Measurements from ENCODE around the gene OTOG. TPM values are rescaled to one million over a fixed set of nuclear protein-coding genes. Genes with fewer than 3 reads are reported as not detected.
A peak's percentile ranks its signal among the peaks of the same experiment; 100 is the strongest.

Gene OTOG
- total RNA-seq, 1 donor from 2014 or later = under 0.01 TPM

GRCh38 chr11:17588166-17588565 is 41.1 kb downstream of the OTOG start:
- no peak for DNase-seq

- DNase-seq = no peak
Observed at GRCh38 chr11:17588721-17589120, 41.7 kb downstream of the OTOG start.

GRCh38 chr11:17590463-17590862 is 43.4 kb downstream of the OTOG start:
- no peak for DNase-seq

- DNase-seq = no peak
Observed at GRCh38 chr11:17591293-17591692, 44.2 kb downstream of the OTOG start.

- DNase-seq = no peak
Observed at GRCh38 chr11:17593466-17594245, 46.6 kb downstream of the OTOG start.

GRCh38 chr11:17594686-17595192 is 47.7 kb downstream of the OTOG start:
- DNase-seq = no peak

- DNase-seq = no peak
Observed at GRCh38 chr11:17595526-17596309, 48.7 kb downstream of the OTOG start.

GRCh38 chr11:17596310-17596669 is 49.2 kb downstream of the OTOG start:
- DNase-seq = no peak

GRCh38 chr11:17596711-17597110 is 49.7 kb downstream of the OTOG start:
- DNase-seq = no peak

- DNase-seq = no peak
Observed at GRCh38 chr11:17597770-17598169, 50.7 kb downstream of the OTOG start.

GRCh38 chr11:17598700-17599459 is 51.8 kb downstream of the OTOG start:
- peak; percentile 90 for DNase-seq

- no peak for DNase-seq
Observed at GRCh38 chr11:17599460-17599925, 52.4 kb downstream of the OTOG start.

GRCh38 chr11:17600316-17601255 is 53.5 kb downstream of the OTOG start:
- no peak for DNase-seq

GRCh38 chr11:17601256-17601671 is 54.2 kb downstream of the OTOG start:
- peak; percentile 57 for DNase-seq

- no peak for DNase-seq
Observed at GRCh38 chr11:17601676-17602075, 54.6 kb downstream of the OTOG start.

- no peak for DNase-seq
Observed at GRCh38 chr11:17602105-17603001, 55.3 kb downstream of the OTOG start.

GRCh38 chr11:17603056-17603825 is 56.2 kb downstream of the OTOG start:
- DNase-seq = no peak

GRCh38 chr11:17604201-17604914 is 57.3 kb downstream of the OTOG start:
- DNase-seq = no peak

- no peak for DNase-seq
Observed at GRCh38 chr11:17604915-17605233, 57.8 kb downstream of the OTOG start.

Data from tongue (tissue), 2 donors.